ENCODE results near the gene PRKD2.

The PRKD2 gene

GRCh38 chr19:46725036-46725820 lies 8.3 kb upstream of the PRKD2 start:
- DNase-seq, result no peak
- TF ChIP-seq GATA1 (IDR thresholded peaks at IDR 0.05; ENCODE audit: low read depth, low read length) (no peak), POLR2A (IDR thresholded peaks at IDR 0.05; ENCODE audit: low read length) (no peak)

- no peak for TF ChIP-seq POLR2A (IDR thresholded peaks at IDR 0.05; ENCODE audit: low read length)
- TF ChIP-seq GATA1 (IDR thresholded peaks at IDR 0.05; ENCODE audit: low read depth, low read length), result no peak
- no peak for DNase-seq
Measured at GRCh38 chr19:46724468-46724867, 7.6 kb upstream of the PRKD2 start.

- TF ChIP-seq GATA1 (IDR thresholded peaks at IDR 0.05; ENCODE audit: low read depth, low read length), result no peak
- TF ChIP-seq POLR2A (IDR thresholded peaks at IDR 0.05; ENCODE audit: low read length), result no peak
- no peak for DNase-seq
Measured at GRCh38 chr19:46723471-46723870, 6.6 kb upstream of the PRKD2 start.

GRCh38 chr19:46723023-46723461 lies 6.1 kb upstream of the PRKD2 start:
- no peak for DNase-seq
- TF ChIP-seq POLR2A (IDR thresholded peaks at IDR 0.05; ENCODE audit: low read length) (no peak), GATA1 (IDR thresholded peaks at IDR 0.05; ENCODE audit: low read depth, low read length) (no peak)

GRCh38 chr19:46722421-46723022 lies 5.6 kb upstream of the PRKD2 start:
- DNase-seq, result no peak
- TF ChIP-seq GATA1 (IDR thresholded peaks at IDR 0.05; ENCODE audit: low read depth, low read length) (no peak), POLR2A (IDR thresholded peaks at IDR 0.05; ENCODE audit: low read length) (no peak)

GRCh38 chr19:46722004-46722380 lies 5.1 kb upstream of the PRKD2 start:
- no peak for DNase-seq

GRCh38 chr19:46721269-46722003 lies 4.5 kb upstream of the PRKD2 start:
- no peak for TF ChIP-seq GATA1 (IDR thresholded peaks at IDR 0.05; ENCODE audit: low read depth, low read length)
- no peak for TF ChIP-seq POLR2A (IDR thresholded peaks at IDR 0.05; ENCODE audit: low read length)
- DNase-seq, result no peak

More at GRCh38 chr19:46722004-46722380, 5.1 kb upstream of the PRKD2 start:
- no peak for TF ChIP-seq GATA1 (IDR thresholded peaks at IDR 0.05; ENCODE audit: low read depth, low read length)
- no peak for TF ChIP-seq POLR2A (IDR thresholded peaks at IDR 0.05; ENCODE audit: low read length)

- DNase-seq, result no peak
- TF ChIP-seq GATA1 (IDR thresholded peaks at IDR 0.05; ENCODE audit: low read depth, low read length), result no peak
- no peak for TF ChIP-seq POLR2A (IDR thresholded peaks at IDR 0.05; ENCODE audit: low read length)
Measured at GRCh38 chr19:46720503-46721239, 3.8 kb upstream of the PRKD2 start.

- TF ChIP-seq GATA1 (IDR thresholded peaks at IDR 0.05; ENCODE audit: low read depth, low read length) (no peak), POLR2A (IDR thresholded peaks at IDR 0.05; ENCODE audit: low read length) (no peak)
- peak in 1 of 2 experiments; percentile 33 for DNase-seq
Measured at GRCh38 chr19:46719629-46720502, 3.0 kb upstream of the PRKD2 start.

- no peak for DNase-seq
- TF ChIP-seq POLR2A (IDR thresholded peaks at IDR 0.05; ENCODE audit: low read length) (no peak), GATA1 (IDR thresholded peaks at IDR 0.05; ENCODE audit: low read depth, low read length) (no peak)
Measured at GRCh38 chr19:46718934-46719622, 2.2 kb upstream of the PRKD2 start.

GRCh38 chr19:46718157-46718933 lies 1.4 kb upstream of the PRKD2 start:
- DNase-seq, result peak in 1 of 2 experiments; percentile 79
- TF ChIP-seq POLR2A (IDR thresholded peaks at IDR 0.05; ENCODE audit: low read length) (no peak), GATA1 (IDR thresholded peaks at IDR 0.05; ENCODE audit: low read depth, low read length) (no peak)
